Measurements from ENCODE around the gene PPP3CA.
A peak's percentile ranks its signal among the peaks of the same experiment; 100 is the strongest.
"Not testable (repeated sequence)": the region's sequence is repeated elsewhere in the genome, so short reads cannot be mapped to it uniquely, and the experiment has no call there.

The PPP3CA gene

DNA sequence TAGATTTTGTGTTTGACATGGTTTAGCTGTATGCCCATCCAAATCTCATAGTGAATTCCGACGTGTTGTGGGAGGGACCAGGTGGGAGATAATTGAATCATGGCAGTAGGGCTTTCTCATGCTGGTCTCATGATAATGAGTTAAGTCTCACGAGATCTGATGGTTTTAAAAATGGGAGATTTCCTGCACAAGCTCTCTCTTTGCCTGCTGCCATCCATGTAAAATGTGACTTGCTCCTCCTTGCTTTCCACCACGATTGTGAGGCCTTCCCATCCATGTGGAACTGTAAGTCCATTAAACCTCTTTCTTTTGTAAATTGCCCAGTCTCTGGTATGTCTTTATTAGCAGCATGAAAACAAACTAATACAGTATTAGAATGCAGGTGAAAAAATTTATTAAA, 164.6 kb downstream of the PPP3CA start:
- DNase-seq: not testable (repeated sequence)

DNA sequence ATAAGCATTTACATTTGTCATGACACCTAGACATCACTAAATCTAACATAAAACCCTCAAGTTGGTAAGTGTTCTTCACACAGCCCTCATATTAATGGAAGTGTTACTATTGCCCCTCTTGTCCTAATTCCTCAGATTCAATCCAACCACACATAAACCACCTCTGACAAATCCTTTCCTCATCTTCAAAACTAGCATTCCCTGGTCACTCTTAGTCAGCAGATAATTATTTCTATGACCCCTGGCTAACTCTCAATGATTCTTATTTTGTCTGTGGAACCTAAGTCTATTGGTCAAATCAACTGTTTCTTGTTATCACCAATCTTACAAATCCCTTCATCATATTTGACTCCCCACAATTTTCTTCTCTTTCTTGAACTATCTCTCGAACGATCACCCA, 168.6 kb downstream of the PPP3CA start:
- DNase-seq: no peak

DNA sequence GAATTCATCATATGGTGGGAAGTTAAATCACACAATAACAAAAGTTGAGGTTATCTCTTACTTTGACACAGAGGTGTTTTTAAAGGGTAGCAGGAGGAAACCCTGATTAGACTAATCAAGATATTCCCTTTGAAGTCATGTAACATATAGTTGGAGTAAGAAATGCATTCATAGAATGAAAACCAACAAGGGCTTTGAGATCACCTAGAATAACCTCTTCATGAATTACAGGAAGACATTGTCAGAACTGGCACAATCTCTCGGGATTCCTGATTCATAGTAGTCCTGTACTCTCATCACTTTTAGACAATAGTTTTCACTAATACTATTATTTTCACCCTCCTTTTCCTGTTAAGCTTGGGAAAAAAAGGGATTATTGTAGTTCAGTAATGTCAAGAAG, 170.2 kb downstream of the PPP3CA start:
- DNase-seq: no peak

DNA sequence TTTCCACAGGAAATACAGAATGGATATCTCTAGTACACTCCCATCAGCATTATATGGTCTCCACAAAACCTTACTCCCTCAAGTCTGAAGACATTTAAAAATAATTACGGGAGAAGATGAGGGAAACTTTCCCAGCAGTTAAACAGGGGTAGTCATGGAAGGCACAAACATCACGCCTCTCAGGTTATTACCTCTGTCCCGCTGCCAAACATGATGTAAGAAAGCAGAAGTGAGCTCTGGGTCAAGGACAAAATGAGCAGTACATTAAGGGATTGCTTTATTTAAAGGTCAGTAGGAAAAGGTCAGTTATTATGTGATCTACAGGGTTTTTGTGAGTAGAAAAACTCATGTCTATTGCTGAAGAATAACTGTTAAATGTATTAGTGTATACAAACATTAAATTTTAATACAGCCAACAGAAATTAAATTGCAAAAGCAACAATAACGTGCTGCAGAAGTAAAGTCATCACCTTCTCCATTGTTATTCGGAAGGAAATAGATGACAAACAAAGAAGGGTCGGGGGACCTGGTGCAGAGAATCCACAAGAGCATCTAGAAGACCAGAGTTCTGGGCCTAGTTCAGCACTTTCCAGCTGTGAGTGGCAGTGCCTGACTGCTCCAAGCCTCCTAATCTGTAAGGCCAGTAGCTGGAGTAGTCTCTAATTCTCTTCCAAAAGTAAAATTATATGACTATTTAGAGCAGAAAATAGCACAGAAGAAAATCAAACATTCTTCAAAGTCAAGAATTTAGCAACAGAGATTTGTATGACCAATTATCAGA, 171.2 kb downstream of the PPP3CA start:
- DNase-seq: no peak

DNA sequence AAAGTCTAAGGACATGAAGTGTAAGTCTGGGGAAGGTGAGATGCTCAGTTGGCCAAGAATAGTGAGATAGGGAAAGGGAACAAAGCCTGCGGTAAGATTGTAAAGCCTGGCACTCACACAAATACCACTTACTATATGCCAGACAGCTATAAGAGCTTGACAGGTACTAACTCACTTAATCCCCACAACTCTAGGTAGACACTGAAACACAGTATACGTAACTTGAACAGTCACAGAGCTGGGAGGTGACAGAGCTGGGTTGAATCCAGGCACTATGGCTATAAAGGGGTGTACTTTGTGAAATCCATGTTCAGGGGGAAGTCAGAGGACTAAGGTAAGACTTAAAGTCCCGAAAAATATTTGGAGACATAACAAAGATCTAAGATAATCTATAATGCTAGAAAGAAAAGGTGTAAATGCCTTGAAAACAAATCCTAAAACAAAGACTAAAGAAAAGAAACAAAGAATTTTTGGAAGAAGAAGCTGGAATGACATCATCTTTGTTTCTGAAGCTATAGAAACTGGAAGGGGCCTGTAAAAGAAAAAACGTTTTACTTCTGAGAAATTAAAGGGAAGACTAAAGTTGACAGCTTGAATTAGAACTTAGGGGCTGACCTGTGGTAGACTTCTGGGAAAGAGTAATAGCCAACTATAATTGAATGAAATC, 172.5 kb downstream of the PPP3CA start:
- no peak for DNase-seq

DNA sequence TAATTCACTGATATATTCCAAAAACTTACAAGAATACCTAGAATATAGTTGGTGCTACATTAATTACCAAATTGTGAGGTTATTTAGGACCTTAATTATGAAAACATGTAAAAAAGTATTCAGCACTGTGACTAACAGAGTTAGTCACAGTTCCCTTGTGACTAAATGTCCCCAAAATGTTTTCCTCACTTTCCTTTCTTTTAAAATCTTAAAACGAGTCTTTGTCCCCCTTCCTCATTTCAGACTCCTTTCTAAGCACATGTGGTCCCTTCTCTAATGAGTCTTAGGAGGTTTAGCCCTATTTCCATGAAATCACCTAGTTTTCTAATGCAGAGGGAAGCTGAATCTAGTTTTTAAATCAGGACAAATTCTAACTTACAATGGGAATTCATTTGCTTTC, 175.0 kb downstream of the PPP3CA start:
- DNase-seq: no peak

DNA sequence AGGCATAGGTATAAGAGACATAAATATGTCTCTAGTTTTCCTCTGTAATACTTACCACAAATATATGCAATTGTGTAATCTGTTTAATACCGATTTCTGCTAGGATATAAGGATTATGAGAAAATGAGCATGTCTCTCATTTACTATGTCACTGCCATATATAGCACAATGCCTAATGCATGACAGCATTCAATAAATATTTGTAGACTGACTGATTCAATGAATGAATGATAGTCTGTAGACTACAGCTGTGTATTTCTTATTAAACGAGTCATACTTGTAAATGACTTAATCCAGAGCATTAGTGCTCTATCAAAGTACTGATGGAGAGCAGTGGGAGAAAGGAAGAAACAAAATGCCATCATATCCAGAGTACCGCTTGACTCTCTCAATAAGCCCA, 175.6 kb downstream of the PPP3CA start:
- DNase-seq: no peak

DNA sequence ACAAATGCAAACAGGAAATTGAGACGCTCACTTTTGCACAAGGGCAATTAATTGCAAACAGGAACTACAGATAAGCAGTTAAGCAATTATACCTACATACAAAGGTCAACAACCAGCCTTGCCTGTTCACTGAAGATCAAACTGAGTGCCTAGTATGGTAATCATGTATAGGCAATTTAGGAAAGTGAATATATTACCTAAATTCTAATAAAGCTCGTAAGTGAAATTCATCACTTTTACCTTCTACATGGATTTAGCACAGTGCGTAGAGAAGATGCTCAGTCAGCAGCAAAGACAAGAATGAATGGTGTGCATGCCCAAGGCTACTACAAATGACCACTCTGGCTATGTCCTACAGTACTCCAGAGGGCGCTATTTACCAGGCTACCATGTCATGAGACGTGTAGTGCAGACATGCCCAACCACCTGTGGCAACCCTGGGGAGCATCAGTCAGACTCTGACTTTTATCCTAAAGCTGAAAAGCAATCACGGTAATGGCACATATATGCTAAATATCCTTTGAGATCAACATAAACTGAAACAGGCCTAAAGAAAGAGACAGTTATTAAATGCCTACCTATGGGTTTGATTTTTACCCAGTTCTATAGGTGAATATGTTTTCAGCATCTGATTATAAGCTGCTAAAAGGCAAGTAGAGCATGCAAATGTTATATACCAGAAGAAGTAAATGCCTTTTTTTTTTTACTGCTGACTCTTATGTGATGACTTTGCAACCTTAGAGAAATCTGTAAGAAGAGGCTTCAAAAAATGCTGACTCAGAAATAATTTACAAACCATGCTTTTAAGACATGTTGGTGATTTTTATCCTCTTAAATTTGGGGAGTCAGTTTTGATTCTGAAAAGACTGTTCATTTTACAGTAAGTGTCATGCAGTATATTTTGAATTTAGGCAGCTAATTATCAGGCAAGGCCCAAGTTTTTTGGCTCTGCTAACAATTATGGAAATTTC, 178.0 kb downstream of the PPP3CA start:
- peak in 32 of 58 donors; percentile 1 to 63 (median 30) for DNase-seq

DNA sequence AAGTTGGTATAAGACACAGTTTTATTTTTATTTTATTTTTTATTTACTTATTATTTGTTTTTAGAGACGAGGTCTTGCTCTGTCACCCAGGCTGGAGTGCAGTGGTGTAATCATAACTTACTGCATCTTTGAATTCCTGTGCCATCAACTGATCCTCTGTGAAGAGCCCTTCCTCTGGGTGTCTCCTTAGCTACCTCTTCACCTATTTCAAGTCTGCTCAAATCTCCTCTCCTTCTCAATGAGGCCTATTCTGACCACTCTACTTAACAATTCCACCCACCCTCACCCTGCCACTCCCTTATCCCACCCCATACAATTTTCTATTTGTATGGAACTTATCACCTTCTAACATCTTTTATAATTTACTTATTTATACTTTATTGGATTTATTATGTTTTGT, 183.4 kb downstream of the PPP3CA start:
- DNase-seq: no peak

DNA sequence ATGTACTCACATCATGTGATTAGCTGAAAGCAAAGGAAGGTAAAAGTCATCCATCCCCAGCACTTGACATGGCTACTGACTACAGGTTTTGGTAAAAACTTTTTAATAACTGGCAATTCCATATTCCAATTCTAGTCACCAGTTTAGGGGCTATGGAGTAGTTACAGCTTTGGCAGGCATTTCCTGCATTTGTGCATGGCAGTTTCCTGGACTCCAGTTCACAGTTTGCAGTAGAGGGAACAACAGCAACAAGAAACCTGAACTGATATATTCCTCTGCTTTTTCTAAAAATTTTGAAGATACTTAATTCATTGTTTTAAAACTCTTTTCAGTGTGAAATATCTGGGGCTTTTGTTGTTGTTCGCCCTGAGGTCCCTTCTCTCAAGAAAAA, 184.3 kb downstream of the PPP3CA start:
- DNase-seq: no peak

DNA sequence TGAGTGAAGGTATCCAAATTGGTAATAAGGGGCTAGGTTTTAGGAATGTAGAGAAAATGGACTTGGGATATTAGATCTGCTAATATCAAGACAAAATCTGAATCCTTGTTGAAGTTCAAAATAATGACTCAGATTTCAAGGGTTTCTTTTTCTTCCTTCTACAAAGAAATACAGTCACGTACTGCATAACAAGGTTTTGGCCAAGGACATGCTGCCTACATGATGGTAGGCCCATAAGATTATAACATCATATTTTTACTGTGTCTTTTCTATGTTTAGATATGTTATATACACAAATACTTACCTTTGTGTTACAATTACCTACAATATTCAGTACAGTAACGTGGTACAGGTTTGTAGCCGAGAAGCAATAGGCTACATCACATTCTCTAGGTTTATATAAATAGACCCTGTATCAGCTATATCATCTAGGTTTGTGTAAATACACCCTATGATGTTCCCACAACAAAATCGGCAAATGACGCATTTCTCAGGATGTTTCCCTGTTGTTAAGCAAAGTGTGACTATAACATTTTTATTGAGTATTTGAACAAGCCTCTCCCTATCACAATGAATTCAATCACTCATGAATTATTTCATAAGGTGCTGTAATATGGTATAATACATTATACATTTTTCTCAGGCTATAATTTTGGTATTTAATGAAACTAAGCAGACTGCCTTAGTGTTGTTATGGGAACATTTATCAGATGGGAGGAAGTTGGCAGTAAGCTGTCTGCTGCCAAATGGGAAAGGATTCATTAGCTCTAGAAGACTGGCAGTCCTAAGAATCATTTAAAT, 186.3 kb downstream of the PPP3CA start:
- DNase-seq: peak in 1 of 58 donors; percentile 11

DNA sequence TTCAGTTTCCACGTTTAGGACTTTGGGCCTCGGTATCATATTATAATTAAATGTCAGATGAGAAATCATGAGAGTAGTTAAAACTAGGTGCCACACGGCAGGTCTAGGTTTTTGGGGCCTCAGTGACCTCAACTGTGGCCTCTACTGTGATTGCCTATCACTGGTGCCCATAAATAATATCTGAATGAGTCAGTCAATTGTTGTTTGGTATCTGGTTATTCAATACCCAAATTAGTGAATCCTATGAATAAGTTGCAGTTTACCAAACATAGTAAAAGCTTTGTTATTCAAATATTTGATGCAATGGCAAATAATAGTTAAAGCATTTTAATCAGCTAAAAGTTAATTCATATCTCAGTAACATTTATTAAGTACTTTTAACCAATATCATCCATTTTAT, 188.8 kb downstream of the PPP3CA start:
- DNase-seq: no peak

DNA sequence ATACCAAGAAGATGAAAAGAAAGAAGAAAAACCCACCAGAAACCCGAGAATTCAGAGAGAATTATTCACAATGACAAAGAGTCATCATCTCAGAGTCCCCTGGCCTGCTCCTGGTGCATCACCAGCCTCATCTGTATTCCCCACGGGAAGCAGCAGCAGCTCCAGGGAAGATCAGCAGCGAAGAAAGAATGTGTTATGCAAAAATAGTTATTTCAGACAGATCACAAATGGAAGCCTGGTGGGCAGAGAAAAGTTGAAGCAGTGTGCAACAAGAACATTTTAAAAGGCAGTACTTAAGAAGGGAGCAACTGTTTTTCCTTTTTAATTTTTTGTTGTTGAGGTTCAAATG, 189.2 kb downstream of the PPP3CA start:
- peak in 32 of 58 donors; percentile 2 to 74 (median 18) for DNase-seq

DNA sequence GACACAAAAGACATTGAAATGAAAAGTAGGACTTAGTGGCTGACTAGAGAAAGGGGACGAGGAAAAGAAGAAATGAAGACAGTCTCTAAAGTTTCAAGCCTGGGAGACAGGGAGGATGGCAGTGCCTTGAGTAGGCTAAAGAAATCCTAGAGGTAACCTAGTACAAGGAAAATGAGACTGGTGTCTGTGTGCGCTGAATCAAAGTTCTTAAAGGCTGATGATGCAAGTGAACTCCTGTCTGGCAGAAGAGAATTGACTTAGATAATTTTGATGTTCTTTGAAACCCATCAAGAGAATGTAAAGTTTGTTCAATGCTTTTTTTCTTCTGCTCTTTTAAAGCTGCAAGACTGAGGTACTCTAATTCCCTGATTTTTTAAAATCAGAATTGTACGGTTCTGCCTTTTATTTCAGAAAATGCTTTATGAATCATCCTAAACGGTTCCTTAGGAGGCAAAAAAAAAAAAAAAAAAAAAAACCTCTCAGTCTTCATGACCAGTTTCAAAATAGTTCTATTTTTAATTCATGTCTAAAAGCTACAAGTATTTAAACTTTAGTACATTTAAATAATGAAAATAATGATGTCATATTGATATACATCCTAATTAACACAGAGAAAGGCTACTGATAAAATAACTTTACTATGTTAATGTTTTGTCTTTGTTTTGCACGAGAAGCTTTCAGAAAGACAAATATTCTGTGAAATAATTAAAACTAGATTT, 189.8 kb downstream of the PPP3CA start:
- no peak for DNase-seq

DNA sequence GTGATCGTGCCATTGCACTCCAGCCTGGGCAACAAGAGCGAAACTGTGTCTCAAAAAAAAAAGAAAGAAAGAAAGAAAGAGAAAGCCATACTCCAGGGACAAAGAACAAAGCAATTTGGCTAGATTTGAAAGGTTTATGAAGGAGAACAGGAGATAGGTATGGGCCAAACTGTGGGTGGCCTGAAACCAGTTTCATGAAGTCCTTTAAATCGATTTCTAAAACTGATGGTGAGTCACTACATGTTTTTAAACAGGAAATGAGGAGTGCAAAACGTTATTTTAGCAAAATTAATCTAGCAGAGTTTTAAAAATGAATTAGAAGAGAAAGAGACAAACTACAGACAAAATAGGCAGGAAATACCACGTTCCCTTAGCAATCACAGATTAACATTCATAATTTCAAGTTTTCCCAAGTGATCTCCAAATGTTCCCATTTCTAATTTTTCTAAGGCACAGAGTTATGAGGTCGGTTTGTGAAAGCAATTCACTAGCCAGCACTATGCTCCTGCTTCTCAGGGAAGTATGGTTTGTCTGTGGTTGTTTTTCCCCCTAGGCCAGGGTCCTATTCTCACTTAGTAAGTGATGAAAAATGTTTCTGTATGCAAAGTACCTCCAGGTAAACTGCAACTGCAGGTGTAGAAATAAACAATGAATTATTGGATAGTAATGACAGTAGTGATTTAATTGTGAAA, 190.6 kb downstream of the PPP3CA start:
- no peak for DNase-seq

DNA sequence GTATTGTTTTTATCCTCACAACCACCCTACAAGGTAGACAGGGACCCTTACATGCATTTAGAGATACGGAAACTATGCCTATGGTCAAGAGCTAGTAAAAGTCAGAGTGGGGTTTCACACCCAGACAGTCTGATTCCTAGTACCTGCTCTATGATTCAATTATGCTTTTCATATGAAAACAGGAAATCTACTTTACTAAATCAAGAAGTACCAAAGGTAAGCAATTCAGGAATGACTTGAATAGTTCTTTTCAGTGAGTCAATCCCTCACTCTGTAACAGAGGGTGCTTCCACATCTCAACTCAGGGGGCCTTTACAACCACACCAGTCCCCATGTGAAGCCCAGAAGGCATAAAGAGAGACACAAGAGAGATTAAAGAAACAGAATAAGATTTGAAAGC, 191.4 kb downstream of the PPP3CA start:
- no peak for DNase-seq

DNA sequence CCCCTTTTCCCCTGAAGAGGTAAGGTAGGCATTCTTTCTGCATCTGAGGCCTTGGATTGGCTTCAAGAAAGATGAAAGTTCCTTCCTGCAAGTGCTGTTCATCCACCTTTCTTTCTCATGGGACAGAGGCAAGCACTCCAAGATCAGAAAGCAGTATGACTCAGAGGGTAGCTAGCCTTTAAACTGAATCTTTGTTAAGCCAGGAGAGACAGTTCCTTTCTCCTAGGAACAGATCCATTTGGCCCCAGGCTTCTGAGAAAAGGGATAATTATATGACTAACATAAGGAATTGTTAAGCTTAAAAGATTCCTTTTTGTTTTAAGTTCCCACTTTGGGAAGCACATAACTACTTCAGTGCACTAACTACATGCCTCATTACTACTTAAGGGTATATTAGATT, 192.0 kb downstream of the PPP3CA start:
- no peak for DNase-seq

DNA sequence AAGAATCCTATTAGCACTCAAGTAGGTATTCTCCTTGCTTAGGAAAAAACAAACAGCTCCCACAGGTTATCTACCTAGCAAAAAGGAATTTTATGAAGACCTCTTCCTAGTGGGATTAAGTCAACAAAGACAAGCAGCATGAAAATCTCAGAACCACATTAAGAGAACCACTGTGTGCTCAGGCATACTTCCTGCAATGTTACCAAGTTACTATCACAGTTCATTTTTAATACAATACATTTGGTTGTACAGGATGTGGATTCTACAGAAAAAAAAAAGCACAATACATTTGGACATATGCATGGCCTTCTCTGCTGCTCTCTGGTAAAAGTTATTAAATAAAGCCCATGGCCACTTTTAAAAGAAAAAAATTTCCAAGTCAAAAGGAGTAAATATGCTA, 193.7 kb downstream of the PPP3CA start:
- no peak for DNase-seq

DNA sequence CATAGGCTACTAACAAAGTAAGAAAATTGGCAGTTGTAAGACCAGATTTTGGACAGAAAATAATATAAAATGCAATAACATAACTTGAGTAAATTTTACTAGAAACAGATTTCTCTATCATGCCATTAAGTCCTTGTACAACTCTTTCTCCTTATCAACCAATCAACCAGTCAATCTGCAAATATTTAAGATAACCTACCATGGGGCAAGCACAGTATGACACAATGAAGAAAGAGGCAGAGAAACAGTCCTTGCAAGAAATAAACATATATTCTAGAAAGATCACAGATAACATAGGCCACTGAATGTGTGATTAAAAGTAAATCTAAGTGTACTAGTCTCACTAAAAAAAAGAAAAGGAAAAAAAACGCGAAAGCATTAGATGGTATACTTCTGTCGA, 194.8 kb downstream of the PPP3CA start:
- no peak for DNase-seq

DNA sequence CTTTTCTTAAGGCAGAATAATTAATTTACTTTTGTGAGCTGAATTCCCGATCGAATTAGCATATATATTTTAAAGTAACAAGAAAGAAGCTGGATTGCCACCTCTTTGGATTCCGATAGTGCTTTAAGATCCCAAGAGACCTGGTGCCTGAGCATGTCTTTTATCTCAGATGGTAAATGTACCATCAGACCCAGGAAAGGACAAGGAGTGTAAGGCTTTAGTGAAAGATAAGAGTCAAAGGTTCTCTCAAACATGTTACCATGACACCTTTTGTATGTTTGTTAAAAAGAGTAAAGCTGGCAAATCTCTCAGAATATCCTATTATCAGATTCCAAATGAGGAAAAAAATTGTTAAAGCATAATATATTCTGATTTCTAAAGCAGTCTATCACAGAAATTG, 198.8 kb downstream of the PPP3CA start:
- no peak for DNase-seq
